Activated CD8-positive, alpha-beta T cell treated with anti-CD3 and anti-CD28 coated beads for 36 hours (primary cell): ENCODE results near the gene GLYR1. TPM values are rescaled to one million over a fixed set of nuclear protein-coding genes. Genes with fewer than 3 reads are reported as not detected.

Source experiments
- ATAC-seq: fragments of 200-7000 bp; cut with Tn5 transposase; one replicate; pipeline ENCODE4 v1.10.0; 2021; ENCODE audit warnings: mild to moderate bottlenecking, moderate library complexity
- CTCF ChIA-PET: fragments of 350-600 bp; sonication (Branson Sonifier 250); formaldehyde crosslinking; loops from one replicate; lab custom pipeline; 2021; ENCODE audit warnings: antibody characterized with exemption; lab: Charles Lee
- POLR2A ChIA-PET: fragments of 350-600 bp; sonication (Branson Sonifier 250); formaldehyde crosslinking; loops from one replicate; lab custom pipeline; 2021; ENCODE audit warnings: antibody characterized with exemption; lab: Charles Lee
- DNase-seq: peaks from one replicate; pipeline ENCODE4 v3.0.0-alpha.2; 2020
- H3K27ac Mint-ChIP-seq: one replicate; pipeline ENCODE4 v1.8.0; 2021; ENCODE audit warnings: mild to moderate bottlenecking, mixed read lengths
- H3K27me3 Mint-ChIP-seq: one replicate; pipeline ENCODE4 v1.8.0; 2021; ENCODE audit warnings: mixed read lengths
- H3K36me3 Mint-ChIP-seq: one replicate; pipeline ENCODE4 v1.8.0; 2021; ENCODE audit warnings: low read depth, mixed read lengths
- H3K4me1 Mint-ChIP-seq: one replicate; pipeline ENCODE4 v1.8.0; 2021; ENCODE audit warnings: low read depth, mixed read lengths
- H3K4me3 Mint-ChIP-seq: one replicate; pipeline ENCODE4 v1.8.0; 2021; ENCODE audit warnings: mild to moderate bottlenecking, moderate library complexity, mixed read lengths
- H3K9me3 Mint-ChIP-seq: one replicate; pipeline ENCODE4 v1.8.0; 2021; ENCODE audit warnings: mixed read lengths
- CTCF ChIP-seq: fragments of 200-600 bp; IDR thresholded peaks from one replicate; pipeline ENCODE4 v1.8.0; 2022; ENCODE audit warnings: antibody characterized with exemption, mild to moderate bottlenecking
- intact Hi-C: fragments of 100-400 bp; cut with micrococcal nuclease; formaldehyde crosslinking; loops from one replicate; pipeline ENCODE4 v1.10.0; 2022
- total RNA-seq, 2 experiments: library from RNA; stranded (reverse); gene quantifications; one replicate each; pipeline ENCODE4 v1.2.3, GENCODE V29; 2021

GLYR1 gene
- total RNA-seq, 2 experiments from 2014 or later = 63.7 to 64.8 TPM

- CTCF ChIA-PET = interaction anchor here (1.1 kb wide), 1 partner anchor 39 kb away, joined by 3 read pairs; no protein-coding TSS in a partner anchor
- Mint-ChIP-seq H3K4me1 (peaks cover 13% of the 10 kb centered on the region), H3K36me3 (no peaks in the 10 kb centered on the region), H3K4me3 (no peak overlapping the region), H3K27ac (no peak overlapping the region), H3K27me3 (no peaks in the 10 kb centered on the region), H3K9me3 (no peaks in the 10 kb centered on the region)
- DNase-seq = no peak
- ATAC-seq = no peak
- POLR2A ChIA-PET = interaction anchor here (0.8 to 1.1 kb wide), 2 partner anchors 13 to 21 kb away, joined by 3 read pairs; no protein-coding TSS in a partner anchor
- TF ChIP-seq CTCF = no peak
- intact Hi-C loops = no loop called here
Observed at GRCh38 chr16:4799171-4799855, 47.8 kb downstream of the GLYR1 start.

GRCh38 chr16:4798456-4798855 is 48.6 kb downstream of the GLYR1 start:
- peaks cover 10% of the 10 kb centered on the region for H3K4me1 Mint-ChIP-seq
- no peak for DNase-seq
- ChIA-PET POLR2A (no interaction called here), CTCF (interaction anchor here (1.1 kb wide), 1 partner anchor 38 kb away, joined by 3 read pairs; no protein-coding TSS in a partner anchor)
- no peaks in the 10 kb centered on the region for H3K36me3 Mint-ChIP-seq
- ATAC-seq = no peak
- no peak overlapping the region for H3K27ac Mint-ChIP-seq
- no peaks in the 10 kb centered on the region for H3K9me3 Mint-ChIP-seq
- H3K4me3 Mint-ChIP-seq = no peak overlapping the region
- intact Hi-C loops = no loop called here
- no peak for TF ChIP-seq CTCF
- H3K27me3 Mint-ChIP-seq = no peaks in the 10 kb centered on the region

- ATAC-seq (no peak), DNase-seq (no peak)
- ChIA-PET CTCF (no interaction called here), POLR2A (no interaction called here)
- no peaks in the 10 kb centered on the region for H3K36me3 Mint-ChIP-seq
- H3K9me3 Mint-ChIP-seq = no peaks in the 10 kb centered on the region
- no peak overlapping the region for H3K27ac Mint-ChIP-seq
- intact Hi-C loops = no loop called here
- peaks cover 6% of the 10 kb centered on the region for H3K4me1 Mint-ChIP-seq
- no peak for TF ChIP-seq CTCF
- H3K4me3 Mint-ChIP-seq = no peak overlapping the region
- no peaks in the 10 kb centered on the region for H3K27me3 Mint-ChIP-seq
Observed at GRCh38 chr16:4797805-4798252, 49.3 kb downstream of the GLYR1 start.

DNA sequence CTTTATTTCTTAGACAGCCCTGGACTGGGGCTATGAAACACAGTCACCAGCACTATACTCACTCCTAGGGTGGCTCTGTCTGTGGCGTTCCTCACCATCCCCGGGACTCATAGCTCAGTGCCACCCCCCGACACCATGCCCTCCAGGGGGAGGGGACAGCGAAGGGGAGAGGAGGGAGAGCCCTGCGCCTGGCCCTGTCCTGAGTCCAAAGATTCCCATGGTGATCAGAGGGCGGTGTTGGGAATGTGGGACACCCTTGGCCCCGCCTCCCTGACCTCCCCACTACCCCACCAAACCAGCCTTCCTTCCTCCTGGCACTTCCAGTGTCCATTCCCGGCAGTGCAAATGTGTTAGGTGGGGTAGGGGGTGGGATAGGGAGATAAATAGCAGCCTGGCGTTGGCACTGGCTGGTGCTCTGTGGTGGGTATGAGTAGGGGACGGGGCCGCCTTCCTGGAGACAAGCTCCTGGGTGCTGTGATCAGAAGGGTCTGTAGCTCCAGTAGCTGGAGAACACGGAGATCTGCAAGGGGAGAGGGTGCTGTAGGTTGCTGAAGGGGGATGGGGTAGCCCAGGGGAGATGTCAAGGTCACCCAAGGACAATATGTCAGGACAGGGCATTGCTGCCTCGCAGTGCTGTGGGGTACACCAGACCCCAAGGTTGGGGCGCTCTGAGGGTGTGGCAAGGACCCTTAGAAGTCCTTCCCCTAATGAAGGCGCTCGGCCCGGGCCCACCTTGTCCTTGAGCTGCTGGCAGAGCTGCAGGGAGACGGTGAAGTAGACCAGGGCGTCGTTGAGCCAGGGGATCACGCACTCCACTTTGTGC is 49.9 kb downstream of the GLYR1 start:
- H3K27me3 Mint-ChIP-seq = no peaks in the 10 kb centered on the region
- ATAC-seq = no peak
- H3K36me3 Mint-ChIP-seq = no peaks in the 10 kb centered on the region
- peaks cover 6% of the 10 kb centered on the region for H3K4me1 Mint-ChIP-seq
- no peak overlapping the region for H3K4me3 Mint-ChIP-seq
- no peaks in the 10 kb centered on the region for H3K9me3 Mint-ChIP-seq
- H3K27ac Mint-ChIP-seq = no peak overlapping the region
- CTCF ChIA-PET = no interaction called here
- intact Hi-C loops = no loop called here
- no peak for DNase-seq
- POLR2A ChIA-PET = no interaction called here
- no peak for TF ChIP-seq CTCF
